Measurements from ENCODE around the gene ANKRD66.
"Not testable (repeated sequence)": the region's sequence is repeated elsewhere in the genome, so short reads cannot be mapped to it uniquely, and the experiment has no call there.

The ANKRD66 gene

DNA sequence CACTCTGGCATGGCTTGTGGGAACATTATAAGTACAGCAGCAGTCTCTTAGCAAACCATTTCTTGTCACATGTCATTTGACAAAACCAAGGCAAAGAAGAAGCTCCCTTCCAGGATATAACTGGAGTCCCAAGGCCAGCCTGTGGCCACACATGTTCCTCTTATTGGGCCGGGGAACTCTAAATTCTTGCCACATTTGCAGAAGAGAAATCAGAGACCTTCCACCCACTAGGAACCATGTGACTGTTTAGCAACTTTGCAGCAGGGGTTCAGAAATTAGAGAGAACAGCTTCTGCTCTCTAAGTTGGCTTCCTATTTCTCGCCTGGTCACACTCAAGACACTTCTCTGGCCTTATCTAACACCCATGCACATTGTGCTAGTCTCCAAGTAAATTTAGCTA lies 26.0 kb downstream of the ANKRD66 start:
- TF ChIP-seq, protein P1, sequence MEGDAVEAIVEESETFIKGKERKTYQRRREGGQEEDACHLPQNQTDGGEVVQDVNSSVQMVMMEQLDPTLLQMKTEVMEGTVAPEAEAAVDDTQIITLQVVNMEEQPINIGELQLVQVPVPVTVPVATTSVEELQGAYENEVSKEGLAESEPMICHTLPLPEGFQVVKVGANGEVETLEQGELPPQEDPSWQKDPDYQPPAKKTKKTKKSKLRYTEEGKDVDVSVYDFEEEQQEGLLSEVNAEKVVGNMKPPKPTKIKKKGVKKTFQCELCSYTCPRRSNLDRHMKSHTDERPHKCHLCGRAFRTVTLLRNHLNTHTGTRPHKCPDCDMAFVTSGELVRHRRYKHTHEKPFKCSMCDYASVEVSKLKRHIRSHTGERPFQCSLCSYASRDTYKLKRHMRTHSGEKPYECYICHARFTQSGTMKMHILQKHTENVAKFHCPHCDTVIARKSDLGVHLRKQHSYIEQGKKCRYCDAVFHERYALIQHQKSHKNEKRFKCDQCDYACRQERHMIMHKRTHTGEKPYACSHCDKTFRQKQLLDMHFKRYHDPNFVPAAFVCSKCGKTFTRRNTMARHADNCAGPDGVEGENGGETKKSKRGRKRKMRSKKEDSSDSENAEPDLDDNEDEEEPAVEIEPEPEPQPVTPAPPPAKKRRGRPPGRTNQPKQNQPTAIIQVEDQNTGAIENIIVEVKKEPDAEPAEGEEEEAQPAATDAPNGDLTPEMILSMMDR (IDR thresholded peaks at IDR 0.05; ENCODE audit: insufficient read depth, low read length), result no peak
- peak; percentile 71 for TF ChIP-seq POLR2AphosphoS5 (IDR thresholded peaks at IDR 0.05; ENCODE audit: low read depth)
- peak; percentile 71; the same call in 1 of the 2 replicates for TF ChIP-seq SPI1 (IDR thresholded peaks at IDR 0.05; ENCODE audit: borderline replicate concordance, low read depth)
- Histone ChIP-seq H3K4me3 (replicated peaks; ENCODE audit: insufficient read depth, low read length) (no peak overlapping the region), H3K27me3 (ENCODE audit: insufficient read depth, poor library complexity, severe bottlenecking) (no peaks in the 10 kb centered on the region), H3K27ac (replicated peaks) (peak overlapping the region; percentile 76)
- peak; percentile 85 to 96 for DNase-seq (ENCODE audit: low read depth in 1 of 2, low spot score in 1 of 2)

DNA sequence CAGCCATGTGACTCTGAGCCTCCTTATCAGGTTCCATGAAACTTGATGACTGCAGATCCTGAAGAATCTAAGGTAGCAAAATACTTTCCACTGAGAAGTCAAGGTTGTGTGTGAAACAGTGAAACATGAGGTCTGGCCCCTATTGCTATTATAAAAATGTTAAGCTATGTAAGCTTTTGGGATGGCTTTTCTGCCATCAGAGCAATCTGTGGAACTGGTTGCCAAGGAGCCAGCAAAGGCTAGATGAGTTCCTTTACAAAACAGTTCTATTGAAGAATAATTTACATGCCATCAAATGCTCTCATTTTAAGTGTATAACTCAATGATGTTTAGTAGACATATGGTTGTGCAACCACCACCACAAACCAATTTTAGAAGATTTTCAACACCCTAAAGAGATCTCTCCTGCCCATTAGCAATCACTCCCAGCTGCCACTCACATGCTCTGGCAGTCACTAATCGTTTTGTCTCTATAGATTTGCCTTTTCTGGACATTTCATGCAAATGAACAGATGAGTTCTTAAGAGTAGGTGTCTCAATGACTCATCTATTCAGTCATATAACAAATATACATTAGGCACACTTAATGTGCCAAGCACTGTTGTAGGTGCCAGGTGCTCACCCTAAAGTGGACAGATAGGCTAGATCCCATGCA lies 26.6 kb downstream of the ANKRD66 start:
- DNase-seq (ENCODE audit: low read depth in 1 of 2, low spot score in 1 of 2), result peak in 1 of 2 experiments; percentile 55
- TF ChIP-seq POLR2AphosphoS5 (IDR thresholded peaks at IDR 0.05; ENCODE audit: low read depth), result no peak
- TF ChIP-seq, protein P1 (IDR thresholded peaks at IDR 0.05; ENCODE audit: insufficient read depth, low read length), result no peak
- no peak for TF ChIP-seq GABPA (IDR thresholded peaks at IDR 0.05; ENCODE audit: low read depth)
- TF ChIP-seq, protein P2, sequence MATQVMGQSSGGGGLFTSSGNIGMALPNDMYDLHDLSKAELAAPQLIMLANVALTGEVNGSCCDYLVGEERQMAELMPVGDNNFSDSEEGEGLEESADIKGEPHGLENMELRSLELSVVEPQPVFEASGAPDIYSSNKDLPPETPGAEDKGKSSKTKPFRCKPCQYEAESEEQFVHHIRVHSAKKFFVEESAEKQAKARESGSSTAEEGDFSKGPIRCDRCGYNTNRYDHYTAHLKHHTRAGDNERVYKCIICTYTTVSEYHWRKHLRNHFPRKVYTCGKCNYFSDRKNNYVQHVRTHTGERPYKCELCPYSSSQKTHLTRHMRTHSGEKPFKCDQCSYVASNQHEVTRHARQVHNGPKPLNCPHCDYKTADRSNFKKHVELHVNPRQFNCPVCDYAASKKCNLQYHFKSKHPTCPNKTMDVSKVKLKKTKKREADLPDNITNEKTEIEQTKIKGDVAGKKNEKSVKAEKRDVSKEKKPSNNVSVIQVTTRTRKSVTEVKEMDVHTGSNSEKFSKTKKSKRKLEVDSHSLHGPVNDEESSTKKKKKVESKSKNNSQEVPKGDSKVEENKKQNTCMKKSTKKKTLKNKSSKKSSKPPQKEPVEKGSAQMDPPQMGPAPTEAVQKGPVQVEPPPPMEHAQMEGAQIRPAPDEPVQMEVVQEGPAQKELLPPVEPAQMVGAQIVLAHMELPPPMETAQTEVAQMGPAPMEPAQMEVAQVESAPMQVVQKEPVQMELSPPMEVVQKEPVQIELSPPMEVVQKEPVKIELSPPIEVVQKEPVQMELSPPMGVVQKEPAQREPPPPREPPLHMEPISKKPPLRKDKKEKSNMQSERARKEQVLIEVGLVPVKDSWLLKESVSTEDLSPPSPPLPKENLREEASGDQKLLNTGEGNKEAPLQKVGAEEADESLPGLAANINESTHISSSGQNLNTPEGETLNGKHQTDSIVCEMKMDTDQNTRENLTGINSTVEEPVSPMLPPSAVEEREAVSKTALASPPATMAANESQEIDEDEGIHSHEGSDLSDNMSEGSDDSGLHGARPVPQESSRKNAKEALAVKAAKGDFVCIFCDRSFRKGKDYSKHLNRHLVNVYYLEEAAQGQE (IDR thresholded peaks at IDR 0.05; ENCODE audit: insufficient replicate concordance, low read depth), result no peak
- TF ChIP-seq SPI1 (IDR thresholded peaks at IDR 0.05; ENCODE audit: borderline replicate concordance, low read depth), result no peak
- Histone ChIP-seq H3K4me3 (replicated peaks; ENCODE audit: insufficient read depth, low read length) (no peak overlapping the region), H3K27ac (replicated peaks) (peak overlapping the region; percentile 64), H3K27me3 (ENCODE audit: insufficient read depth, poor library complexity, severe bottlenecking) (no peaks in the 10 kb centered on the region)

- not testable (repeated sequence) for H3K27ac ChIP-seq (replicated peaks); H3K4me3 ChIP-seq (replicated peaks; ENCODE audit: insufficient read depth, low read length); DNase-seq (ENCODE audit: low read depth in 1 of 2, low spot score in 1 of 2); H3K27me3 ChIP-seq (ENCODE audit: insufficient read depth, poor library complexity, severe bottlenecking)
Observed at GRCh38 chr6:46774736-46775135, 28.0 kb downstream of the ANKRD66 start.

GRCh38 chr6:46776070-46776712 lies 29.5 kb downstream of the ANKRD66 start:
- no peak overlapping the region for H3K27ac ChIP-seq (replicated peaks)
- no peak for DNase-seq (ENCODE audit: low read depth in 1 of 2, low spot score in 1 of 2)
- H3K27me3 ChIP-seq (ENCODE audit: insufficient read depth, poor library complexity, severe bottlenecking), result no peaks in the 10 kb centered on the region
- TF ChIP-seq GABPA (IDR thresholded peaks at IDR 0.05; ENCODE audit: low read depth) (no peak), POLR2AphosphoS5 (IDR thresholded peaks at IDR 0.05; ENCODE audit: low read depth) (no peak), SPI1 (IDR thresholded peaks at IDR 0.05; ENCODE audit: borderline replicate concordance, low read depth) (no peak)
- TF ChIP-seq, protein P2 (IDR thresholded peaks at IDR 0.05; ENCODE audit: insufficient replicate concordance, low read depth), result no peak
- TF ChIP-seq, protein P1 (IDR thresholded peaks at IDR 0.05; ENCODE audit: insufficient read depth, low read length), result no peak
- H3K4me3 ChIP-seq (replicated peaks; ENCODE audit: insufficient read depth, low read length), result no peak overlapping the region
